GM19372 (cell line): ENCODE results near the gene MAP7D2.

Experiments
- ATAC-seq: cut with Tn5 transposase; IDR thresholded peaks from one replicate; pipeline ENCODE4 v1.9.1; 2021; ENCODE audit warnings: mild to moderate bottlenecking, low read depth, moderate library complexity; ENCODE audit not compliant: unreplicated experiment

MAP7D2 gene

GRCh38 chrX:20046864-20047263 is 69.8 kb downstream of the MAP7D2 start:
- no peak for ATAC-seq

- no peak for ATAC-seq
Observed at GRCh38 chrX:20046223-20046622, 70.5 kb downstream of the MAP7D2 start.

GRCh38 chrX:20042221-20042620 is 74.5 kb downstream of the MAP7D2 start:
- ATAC-seq, result no peak

- ATAC-seq, result no peak
Observed at GRCh38 chrX:20038966-20039365, 77.7 kb downstream of the MAP7D2 start.

GRCh38 chrX:20037186-20037585 is 79.5 kb downstream of the MAP7D2 start:
- ATAC-seq, result no peak

GRCh38 chrX:20032201-20032600 is 84.5 kb downstream of the MAP7D2 start:
- ATAC-seq, result no peak

GRCh38 chrX:20029728-20030127 is 87.0 kb downstream of the MAP7D2 start:
- no peak for ATAC-seq

- ATAC-seq, result no peak
Observed at GRCh38 chrX:20028588-20028987, 88.1 kb downstream of the MAP7D2 start.

GRCh38 chrX:20026278-20026677 is 90.4 kb downstream of the MAP7D2 start:
- ATAC-seq, result no peak

- ATAC-seq, result no peak
Observed at GRCh38 chrX:20019672-20020365, 96.9 kb downstream of the MAP7D2 start.

- no peak for ATAC-seq
Observed at GRCh38 chrX:20016616-20016945, 100.1 kb downstream of the MAP7D2 start.

GRCh38 chrX:20015945-20016615 is 100.6 kb downstream of the MAP7D2 start:
- no peak for ATAC-seq

GRCh38 chrX:20015422-20015821 is 101.3 kb downstream of the MAP7D2 start:
- ATAC-seq, result no peak

- no peak for ATAC-seq
Observed at GRCh38 chrX:20011608-20012007, 105.1 kb downstream of the MAP7D2 start.

- ATAC-seq, result no peak
Observed at GRCh38 chrX:20007962-20008622, 108.6 kb downstream of the MAP7D2 start.

- no peak for ATAC-seq
Observed at GRCh38 chrX:20005883-20006282, 110.8 kb downstream of the MAP7D2 start.

GRCh38 chrX:20001588-20001987 is 115.1 kb downstream of the MAP7D2 start:
- no peak for ATAC-seq

- no peak for ATAC-seq
Observed at GRCh38 chrX:19991350-19991718, 125.4 kb downstream of the MAP7D2 start.

- peak; percentile 88 for ATAC-seq
Observed at GRCh38 chrX:19990556-19991349, 126.0 kb downstream of the MAP7D2 start, which contains the start of gene BCLAF3. Gene BCLAF3, minus strand, starts transcription at chrX:19991061. Its CDS starts 20,797 bp downstream, at chrX:19970264.

GRCh38 chrX:19990151-19990555 is 126.6 kb downstream of the MAP7D2 start:
- ATAC-seq, result peak; percentile 11

- no peak for ATAC-seq
Observed at GRCh38 chrX:19987856-19988255, 128.9 kb downstream of the MAP7D2 start.
